GM18507 (cell line): ENCODE measurements around the gene SLC35G2.
"Not testable (repeated sequence)": the region's sequence is repeated elsewhere in the genome, so short reads cannot be mapped to it uniquely, and the experiment has no call there.

Source experiments
- DNase-seq: peaks from one replicate; pipeline ENCODE4 v3.0.0; 2011; ENCODE audit warnings: low read depth; ENCODE audit not compliant: insufficient read length; ENCODE audit errors: extremely low spot score
- FAIRE-seq: peaks from 2 replicates; lab custom pipeline; 2011; peaks lifted over from hg19 to GRCh38; lab: Jason Lieb, UNC

SLC35G2 gene

DNA sequence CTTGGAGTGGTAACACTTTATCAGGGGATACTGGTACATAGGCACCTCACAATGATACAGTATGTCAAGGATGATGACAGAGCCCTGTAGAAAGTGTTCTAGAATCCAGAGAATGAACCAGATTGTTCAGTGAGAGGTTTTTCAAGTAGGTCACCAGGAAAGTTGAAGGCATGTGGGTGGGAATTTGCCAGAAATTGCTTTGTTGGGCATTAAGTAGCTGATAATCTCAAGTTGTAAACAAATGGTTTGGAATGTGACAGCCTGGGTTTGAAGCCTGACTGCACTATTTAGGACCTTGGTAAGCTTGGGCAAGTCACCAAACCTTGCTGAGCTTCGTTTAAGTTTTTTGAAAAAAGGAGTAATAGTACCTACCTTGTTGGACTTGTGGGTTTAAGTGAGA is 12.5 kb downstream of the SLC35G2 start:
- FAIRE-seq (no peak), DNase-seq (no peak)

DNA sequence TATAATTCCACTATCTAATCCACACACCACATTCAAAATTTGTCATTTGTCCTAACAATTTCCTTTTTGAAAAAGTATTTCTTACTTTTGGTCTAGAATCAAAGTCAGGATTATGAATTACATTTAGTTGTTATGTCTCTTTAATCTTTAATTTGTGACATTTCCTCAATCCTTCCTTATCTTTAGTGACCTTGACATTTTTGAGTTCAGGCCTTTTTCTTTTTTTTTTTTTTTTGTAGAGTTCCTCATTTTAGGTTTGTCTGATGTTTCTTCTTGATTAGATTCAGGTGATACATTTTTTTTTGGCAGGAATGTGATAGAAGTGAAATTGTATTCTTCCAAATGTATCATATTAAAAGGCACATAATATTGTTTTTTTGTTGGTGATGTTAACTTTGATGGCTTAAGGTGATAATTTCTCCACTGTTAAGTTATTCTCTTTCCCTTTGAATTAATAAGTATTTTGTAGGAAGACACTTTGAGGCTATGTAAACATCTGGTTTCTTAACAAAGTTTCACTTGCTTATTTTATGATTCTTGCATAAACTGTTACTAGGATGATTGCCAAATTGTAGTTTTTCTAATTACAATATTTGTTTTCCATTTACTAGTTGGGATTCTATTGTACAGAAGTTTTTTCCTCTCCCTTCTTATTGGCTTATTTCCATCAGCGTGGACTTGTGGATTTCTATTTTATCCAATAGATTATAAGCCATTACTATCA is 16.3 kb downstream of the SLC35G2 start:
- FAIRE-seq (no peak), DNase-seq (no peak)

DNA sequence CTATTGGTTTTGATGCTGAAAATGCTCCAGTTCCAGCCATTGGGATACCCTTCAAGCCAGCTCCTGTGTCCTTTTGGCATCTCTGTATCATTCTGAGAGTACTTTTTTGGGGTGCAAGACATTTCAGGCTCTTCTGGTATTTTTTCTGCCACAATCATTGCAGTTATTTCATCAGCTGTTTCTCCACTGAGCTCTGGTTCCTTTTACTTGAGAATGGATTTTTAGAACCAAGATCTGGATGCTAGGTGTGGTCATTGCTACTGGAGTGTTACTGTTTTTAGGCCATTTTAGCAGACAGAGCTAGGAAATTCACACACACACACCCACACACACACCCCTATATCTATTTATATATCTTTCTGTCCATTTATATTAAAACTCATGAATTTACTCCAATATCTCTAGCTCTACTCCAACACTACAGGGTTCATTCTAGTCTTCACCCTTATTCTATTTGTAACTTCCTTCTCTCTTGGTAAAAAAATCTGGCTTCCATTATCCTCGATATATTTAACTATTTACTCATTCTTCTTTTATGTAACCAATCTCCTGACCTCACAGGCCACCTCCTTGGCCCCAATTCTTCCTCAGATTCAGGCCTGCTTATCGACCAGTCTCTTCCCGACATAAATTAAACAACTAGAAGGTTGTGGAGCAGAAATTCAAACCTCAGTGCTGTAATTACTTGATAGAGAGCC is 17.0 kb downstream of the SLC35G2 start:
- FAIRE-seq (no peak), DNase-seq (no peak)

DNA sequence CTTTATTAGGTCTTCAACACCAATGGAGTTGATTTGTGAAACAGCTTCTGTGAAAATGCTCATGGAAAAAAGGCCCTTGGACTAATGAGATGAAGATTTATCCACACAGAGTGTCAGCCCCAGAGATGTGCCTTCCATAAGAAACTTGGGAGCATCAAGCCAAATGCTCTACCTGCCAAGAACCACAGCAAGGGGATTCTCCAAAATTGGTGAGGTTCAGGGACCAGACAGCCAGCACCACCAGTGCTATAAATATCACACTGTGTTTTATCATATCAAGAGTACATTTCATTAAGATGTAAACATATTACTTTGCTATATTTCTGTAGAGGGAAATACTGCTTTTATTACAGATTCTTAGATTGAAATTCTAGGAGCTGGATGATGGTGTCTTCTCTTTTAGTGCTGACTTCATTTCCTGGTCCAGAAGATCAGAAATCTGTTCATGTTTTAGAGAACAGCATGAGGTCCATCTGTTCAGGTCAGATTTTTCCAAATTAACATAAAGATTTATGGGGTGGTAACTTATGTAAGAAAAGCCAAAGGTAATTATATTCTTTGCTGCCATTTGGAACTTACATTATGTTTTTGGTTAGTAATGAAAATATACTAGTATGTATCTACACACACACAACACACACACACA is 17.7 kb downstream of the SLC35G2 start:
- FAIRE-seq: no peak
- DNase-seq: no peak

DNA sequence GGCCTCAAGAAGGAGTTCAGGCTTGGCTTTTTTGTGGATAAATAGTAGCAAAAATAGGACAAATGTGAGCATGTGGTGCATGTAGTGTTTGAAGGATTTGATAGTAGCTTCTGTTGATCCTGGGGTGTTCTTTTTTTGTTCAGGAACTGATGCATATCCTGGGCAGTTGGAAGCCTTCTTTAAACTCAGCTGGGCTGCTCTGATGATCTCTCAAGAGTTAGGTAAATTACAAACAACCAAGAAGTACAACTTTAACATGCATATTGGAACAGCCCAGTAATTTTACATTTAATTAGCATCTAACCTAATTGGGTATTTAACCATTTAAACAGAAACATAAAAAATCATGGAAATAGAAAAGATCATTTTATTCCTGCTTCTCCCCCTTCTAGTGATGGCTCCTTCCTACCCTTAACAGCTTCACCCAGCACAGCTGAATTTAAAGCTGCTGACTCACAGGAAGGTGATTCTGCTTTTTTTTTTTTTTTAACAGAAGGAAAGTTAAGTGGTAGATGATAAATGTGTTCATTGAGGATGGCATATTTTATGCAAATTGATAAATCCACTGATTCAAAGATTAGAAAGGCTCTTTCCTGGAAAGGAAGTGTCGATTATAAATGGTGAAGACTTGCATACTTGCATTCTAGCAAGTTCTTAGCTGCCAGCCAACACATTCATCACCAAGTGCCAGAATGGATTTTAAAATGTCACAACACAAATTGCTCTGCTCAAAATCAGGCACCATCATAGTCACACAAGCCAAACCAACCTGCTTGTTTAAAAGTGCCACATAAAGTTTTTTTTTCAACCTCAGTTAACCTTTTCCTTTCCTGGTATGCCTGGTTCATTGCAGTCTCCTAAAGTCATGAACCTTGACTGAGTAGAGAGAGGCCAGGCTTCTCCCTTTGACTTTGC is 20.0 kb downstream of the SLC35G2 start:
- FAIRE-seq (no peak), DNase-seq (no peak)

DNA sequence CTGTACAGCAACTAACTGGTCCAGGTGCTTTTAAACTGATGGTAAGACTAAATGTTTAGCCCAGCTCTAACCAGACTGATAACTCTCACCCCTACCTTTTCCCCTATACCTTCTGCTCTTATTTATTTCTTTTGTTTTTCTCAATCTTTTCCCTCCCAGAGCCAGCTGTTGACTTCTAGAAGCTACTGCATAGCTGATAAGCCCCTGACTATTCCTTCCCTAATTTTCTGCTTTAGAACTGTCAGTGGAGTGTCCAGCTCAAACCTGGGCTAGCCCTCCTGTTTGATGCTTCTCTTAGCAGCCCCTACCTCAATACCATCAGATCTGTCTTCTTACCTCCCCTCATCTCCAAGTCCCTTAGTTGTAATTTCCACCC is 20.6 kb downstream of the SLC35G2 start:
- DNase-seq (no peak), FAIRE-seq (no peak)

DNA sequence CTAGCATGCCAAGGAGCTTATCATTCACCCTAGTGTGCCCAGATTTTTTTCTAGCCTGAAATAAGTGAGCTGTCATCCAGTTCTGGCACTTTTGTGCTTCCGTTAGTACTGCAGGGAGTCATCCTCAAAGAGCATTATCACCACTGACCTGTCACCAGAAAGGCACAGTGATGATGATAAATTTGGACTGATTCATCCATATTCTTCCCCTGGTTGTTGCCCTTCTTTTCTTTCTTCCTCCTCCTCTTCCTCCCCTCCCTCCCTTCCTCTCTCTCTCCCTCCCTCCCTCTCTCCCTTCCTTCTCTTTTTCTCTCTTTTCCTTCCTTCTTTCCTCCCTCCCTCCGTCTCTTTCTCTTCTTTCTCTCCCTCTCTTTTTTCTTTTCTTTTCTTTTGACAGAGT is 21.3 kb downstream of the SLC35G2 start:
- DNase-seq (no peak), FAIRE-seq (no peak)

DNA sequence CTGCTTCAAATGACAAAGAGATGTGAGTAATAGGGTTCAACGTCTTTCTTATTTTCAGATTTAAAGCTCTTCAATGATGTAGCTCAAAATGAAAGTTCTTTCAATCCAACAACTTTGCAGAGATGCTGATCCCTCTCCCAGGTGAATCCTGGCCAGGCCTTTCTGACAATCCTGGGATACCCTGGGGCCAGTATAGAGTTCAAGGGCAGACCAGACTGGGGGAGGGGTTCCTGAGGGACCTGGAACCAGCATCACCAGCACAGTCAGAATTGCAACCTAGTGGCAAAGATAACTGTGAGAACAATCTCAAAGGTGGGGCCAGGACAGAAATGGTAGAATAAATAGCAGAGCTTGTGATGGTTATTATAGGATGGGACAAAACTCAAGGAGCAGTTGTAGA is 23.4 kb downstream of the SLC35G2 start:
- FAIRE-seq (no peak), DNase-seq (no peak)

DNA sequence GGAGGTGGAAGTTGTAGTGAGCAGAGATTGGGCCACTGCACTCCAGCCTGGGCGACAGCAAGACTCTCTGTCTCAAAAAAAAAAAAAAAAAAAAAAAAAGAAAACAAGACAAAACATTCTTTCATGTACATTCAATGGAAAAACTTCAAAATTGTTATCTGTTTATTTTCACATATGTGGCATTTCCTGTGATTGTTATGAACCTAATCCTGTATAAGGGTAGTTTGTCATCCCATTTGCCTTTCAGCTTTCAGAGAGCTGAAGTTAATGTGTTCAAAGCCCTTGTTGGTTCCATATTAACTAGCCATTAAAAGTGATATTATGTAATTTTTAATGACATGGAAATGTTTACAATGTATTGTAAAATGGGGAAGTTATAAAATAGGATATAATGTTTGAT is 25.8 kb downstream of the SLC35G2 start:
- no peak for FAIRE-seq

DNA sequence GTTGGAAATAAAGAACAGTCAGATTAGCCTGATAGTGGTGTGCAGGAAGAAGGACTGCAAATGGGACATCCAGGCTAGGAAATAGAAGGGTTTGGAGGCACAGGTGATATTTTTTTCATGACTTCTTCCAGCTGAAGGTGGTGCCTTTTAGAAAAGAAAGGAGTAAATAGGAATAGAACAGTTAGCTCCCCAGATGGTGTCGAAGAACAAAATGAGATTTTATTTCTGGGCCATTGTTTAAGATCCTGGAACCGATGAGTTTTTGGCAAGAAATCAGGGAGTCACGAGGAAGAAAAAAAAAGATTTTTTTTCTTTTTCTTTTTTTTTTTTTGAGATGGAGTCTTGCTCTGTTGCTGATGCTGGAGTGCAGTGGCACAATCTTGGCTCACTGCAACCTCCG is 33.3 kb downstream of the SLC35G2 start:
- no peak for FAIRE-seq
- DNase-seq: no peak

More for the DNA sequence above, 25.8 kb downstream of the SLC35G2 start:
- no peak for DNase-seq

DNA sequence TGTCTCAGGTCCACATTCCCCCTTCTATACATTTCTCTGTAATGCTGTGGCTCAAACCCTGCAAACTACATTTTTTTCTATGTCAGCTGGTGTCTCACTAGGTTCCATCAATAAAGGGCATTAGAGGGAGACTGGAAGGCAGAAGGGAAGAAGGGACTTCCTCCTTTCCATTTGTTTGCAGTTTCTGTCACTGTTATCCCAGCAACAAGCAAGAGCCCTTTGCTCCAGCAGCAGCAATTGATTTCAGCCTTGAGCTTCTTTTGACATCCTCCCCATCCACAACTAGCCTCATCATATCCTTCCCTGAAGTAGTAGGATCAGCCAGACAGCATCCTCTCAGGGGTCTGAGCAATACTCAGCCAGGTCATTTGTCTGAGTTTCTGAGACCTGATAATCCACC is 37.7 kb downstream of the SLC35G2 start:
- no peak for FAIRE-seq

DNA sequence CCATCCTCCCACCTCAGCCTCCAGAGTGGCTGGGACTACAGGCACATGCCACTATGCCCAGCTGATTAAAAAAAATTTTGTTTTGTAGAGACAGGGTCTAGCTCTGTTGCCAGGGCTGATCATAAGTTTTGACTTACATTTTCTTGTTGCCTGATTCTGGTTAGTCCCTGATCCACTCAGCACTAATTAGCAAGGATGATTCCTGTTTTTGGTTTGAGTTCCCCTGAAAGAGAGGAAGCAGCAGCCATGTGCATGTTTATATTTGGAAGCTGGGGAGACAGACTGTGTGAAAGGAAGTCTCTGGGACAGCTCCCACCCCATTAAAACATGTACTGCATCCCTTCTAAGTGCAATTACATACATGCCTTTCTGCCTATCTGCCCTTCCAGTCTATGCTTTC is 39.5 kb downstream of the SLC35G2 start:
- DNase-seq (no peak), FAIRE-seq (no peak)

More for the DNA sequence above, 37.7 kb downstream of the SLC35G2 start:
- DNase-seq: no peak

DNA sequence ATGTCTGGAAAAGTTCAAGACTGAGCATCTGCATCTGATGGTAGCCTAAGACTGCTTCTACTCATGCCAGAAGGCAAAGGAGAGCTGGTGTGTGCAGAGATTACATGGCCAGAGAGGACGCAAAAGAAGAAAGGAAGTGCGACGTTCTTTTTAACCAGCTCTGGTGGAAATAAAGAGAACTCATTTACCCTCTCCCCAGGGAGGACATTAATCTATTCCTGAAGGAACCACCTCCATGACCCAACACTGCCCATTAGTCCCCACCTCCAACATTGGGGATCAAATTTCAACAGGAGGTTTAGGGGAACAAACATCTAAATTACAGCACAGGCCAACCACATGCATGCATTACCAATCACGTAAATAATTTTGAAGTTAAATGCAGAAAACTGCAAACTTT is 41.6 kb downstream of the SLC35G2 start:
- DNase-seq (no peak), FAIRE-seq (no peak)

DNA sequence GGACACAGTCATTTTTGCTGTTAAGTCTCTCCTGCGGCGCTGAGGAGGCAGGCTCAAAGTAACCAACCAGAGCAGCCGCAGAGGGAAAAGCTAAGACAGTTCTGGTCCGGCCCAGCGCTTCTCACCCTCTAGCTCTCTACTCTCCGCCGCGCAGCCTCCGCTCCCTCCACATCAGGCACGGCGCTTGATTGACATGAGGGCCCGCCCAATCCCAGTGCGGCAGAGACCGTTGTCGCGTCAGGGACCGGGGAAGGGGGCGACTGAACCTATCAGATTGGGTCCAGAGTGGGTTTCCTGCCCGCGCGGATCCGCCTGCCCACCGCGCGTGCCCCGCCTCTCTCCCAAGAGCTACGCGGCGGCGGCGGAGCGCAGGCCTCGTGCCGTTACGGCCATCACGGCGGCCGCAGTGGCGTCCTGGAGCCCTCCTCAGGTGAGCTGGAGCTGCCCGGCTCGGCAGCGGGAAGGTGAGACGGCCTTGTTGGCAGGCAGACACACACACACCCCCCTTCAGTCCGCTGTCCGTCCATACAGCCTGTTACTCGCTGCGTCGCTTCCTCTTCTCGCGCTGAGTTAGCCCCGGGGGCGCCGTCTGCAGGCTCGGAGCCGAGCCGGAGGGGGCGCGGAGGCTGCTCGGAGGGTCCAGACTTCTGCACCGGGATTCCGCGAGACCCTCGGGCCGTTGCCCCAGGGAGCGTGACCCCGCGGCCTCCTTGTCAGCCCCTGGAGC is 43.1 kb downstream of the SLC35G2 start, which contains the start of gene NCK1:
TSS of gene NCK1 (plus strand) at position 319 of the 727 bp plus-strand sequence. CDS start 65,794 bp downstream, outside the sequence.
- FAIRE-seq (peak; percentile 95), DNase-seq (peak; percentile 93)

DNA sequence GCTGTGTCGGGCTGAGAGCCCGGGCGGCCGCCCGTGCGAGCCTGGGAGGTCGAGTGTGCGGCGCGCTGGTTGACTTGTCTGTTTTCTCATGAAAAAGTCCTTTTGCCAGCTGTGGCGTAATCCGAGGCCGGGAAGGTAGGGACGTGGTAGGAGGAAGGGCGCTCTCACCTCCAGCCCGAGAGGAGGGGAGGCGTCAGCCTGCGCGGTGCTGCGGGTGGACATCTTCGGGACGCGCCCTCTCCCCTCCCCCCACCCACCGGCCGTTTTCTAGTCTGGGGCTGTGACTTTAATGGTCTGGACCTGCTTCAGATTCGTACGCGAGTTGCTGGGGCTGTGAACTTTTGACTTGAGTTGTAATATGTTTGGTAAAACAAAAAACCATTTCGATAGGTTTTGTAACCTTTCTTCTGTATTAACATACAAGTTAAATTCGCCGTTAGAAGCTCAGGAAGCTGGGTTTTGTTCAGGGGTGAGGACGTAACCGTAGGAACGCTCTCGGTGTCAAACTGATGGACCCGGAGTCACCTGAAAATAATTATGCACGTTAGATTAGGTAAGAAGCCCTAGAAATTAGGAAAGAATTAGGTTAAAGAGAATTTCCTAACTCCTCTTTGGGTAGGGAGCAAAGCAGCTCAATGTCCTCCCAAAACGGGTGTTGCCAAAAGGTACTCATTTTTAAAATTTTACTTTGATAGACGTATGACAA is 43.8 kb downstream of the SLC35G2 start:
- FAIRE-seq: peak; percentile 60
- DNase-seq: no peak

DNA sequence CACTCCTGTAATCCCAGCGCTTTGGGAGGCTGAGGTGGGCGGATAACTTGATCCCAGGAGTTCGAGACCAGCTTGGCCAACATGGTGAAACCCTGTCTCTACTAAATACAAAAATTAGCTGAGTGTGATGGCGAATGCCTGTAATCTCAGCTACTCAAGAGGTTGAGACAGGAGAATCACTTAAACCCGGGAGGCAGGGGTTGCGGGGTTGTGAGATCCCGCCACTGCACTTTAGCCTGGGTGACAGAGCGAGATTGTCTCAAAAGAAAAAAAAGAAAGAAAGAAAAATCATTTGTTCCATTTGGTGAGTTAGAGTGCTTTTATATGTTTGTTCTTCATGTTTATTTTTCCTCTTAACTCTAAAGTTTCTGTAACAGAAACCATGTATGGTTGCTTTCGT is 50.4 kb downstream of the SLC35G2 start:
- no peak for FAIRE-seq
- DNase-seq: no peak

DNA sequence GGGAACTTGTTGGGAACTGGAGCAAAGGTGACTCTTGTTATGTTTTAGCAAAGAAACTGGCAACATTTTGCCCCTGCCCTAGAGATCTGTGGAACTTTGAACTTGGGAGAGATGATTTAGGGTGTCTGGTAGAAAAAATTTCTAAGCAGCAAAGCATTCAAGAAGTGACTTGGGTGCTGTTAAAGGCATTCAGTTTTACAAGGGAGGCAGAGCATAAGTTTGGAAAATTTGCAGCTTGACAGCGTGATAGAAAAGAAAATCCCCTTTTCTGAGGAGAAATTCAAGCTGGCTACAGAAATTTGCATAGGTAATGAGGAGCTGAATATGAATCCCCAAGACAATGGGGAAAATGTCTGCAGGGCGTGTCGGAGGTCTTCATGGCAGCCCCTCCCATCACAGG is 53.3 kb downstream of the SLC35G2 start:
- not testable (repeated sequence) for FAIRE-seq, DNase-seq

DNA sequence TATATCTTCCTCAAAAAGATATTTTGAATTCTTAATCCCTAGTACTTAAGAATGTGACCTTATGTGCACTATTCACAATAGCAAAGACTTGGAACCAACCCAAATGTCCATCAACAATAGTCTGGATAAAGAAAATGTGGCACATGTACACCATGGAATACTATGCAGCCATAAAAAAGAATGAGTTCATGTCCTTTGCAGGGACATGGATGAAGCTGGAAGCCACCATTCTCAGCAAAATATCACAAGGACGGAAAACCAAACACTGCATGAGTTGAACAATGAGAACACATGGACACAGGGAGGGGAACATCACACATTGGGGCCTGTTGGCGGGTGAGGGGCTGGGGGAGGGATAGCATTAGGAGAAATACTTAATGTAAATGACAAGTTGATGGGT is 60.6 kb downstream of the SLC35G2 start:
- not testable (repeated sequence) for FAIRE-seq

More for the DNA sequence above, 60.6 kb downstream of the SLC35G2 start:
- DNase-seq: not testable (repeated sequence)
